NCI-H128 (cell line): ENCODE measurements around the gene SLC26A3.
A peak's percentile ranks its signal among the peaks of the same experiment; 100 is the strongest.

Experiments used
- DNase-seq: peaks from one replicate; lab custom pipeline; 2025; ENCODE audit not compliant: unreplicated experiment; lab: John Stamatoyannopoulos, UW

Gene SLC26A3

DNA sequence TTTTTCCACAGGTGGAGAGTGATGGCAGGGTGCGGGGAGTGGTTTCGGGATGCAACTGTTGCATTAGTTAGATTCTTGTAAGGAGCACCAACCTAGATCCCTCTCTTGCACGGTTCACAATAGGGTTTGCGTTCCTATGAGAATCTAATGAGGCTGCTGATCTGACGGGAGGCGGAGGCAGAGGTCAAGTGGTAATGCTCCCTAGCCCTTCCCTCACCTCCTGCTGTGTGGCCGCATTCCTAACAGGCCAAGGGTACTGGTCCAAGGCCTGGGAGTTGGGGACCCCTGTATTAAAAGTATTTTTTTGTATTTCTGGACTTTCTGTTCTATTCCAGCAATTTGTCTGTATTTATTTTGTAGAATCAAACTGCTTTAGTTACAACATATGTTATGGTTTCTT is 51.9 kb downstream of the SLC26A3 start:
- no peak for DNase-seq

- no peak for DNase-seq
Measured at GRCh38 chr7:107746006-107746405, 57.0 kb downstream of the SLC26A3 start.

GRCh38 chr7:107744345-107744750 is 58.7 kb downstream of the SLC26A3 start:
- no peak for DNase-seq

GRCh38 chr7:107743567-107744344 is 59.3 kb downstream of the SLC26A3 start, which contains the start of gene CBLL1:
Gene CBLL1 (plus strand): TSS chr7:107744142. CDS start chr7:107744164, 22 bp downstream.
- DNase-seq = peak; percentile 91

DNA sequence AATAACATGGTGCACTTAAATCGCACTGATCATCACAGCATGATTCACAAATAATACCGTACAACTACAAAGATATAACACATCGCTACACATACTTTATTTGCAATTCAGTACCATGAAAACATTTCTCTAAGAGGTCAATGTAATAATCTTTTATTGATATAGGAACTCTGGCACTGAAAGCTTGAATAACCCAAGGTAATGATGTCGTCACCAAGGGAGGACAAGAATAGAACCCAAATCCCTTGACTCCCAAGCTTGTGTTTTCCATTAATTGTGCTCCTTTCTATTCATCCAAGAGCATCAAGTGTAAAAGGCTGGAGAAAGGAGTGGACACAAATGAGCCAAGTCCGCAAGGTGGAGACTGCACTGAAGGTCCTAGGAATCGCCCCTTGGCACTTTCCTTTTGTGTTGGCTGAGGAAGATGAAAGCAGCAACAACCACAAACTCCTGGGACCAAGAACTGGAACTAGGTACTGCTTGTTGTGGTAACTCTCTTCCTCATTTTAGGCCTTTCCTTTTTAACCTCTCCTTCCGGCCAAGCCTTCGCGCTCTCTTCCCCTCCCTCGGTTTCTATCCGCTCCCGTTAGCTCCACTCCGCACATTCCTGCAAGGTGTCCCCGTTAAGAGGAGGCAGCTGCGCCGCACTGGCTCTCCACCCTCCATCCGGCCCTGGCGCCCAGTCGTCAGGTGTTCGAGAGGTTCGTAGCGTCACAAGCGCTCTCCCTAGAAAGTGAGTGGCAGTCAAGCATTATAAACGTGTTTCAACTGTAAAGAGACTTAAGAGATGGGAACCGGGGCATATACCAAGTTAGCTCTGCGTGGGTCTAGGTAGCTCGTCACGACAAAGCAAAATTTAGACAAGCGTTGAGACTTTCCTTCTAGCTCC is 60.1 kb downstream of the SLC26A3 start:
- peak; percentile 62 for DNase-seq

DNA sequence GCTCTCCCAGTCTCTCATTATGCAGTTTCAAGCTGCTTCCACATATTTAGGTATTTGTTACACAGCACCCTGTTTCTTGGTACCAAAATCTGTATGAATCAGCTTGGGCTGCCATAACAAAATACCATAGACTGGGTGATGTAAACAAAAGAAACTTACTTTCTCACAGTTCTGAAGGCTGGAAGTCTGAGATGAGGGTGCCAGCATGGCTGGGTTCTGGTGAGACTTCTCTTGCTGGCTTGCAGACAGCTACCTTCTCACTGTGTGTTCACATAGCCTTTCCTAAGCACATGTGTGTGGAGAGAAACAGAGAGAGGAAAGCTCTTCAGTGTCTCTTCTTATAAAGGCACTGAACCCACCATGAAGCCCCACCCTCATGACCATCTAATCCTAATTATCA is 74.7 kb downstream of the SLC26A3 start:
- DNase-seq = no peak

- DNase-seq = no peak
Measured at GRCh38 chr7:107726356-107727130, 76.5 kb downstream of the SLC26A3 start.

DNA sequence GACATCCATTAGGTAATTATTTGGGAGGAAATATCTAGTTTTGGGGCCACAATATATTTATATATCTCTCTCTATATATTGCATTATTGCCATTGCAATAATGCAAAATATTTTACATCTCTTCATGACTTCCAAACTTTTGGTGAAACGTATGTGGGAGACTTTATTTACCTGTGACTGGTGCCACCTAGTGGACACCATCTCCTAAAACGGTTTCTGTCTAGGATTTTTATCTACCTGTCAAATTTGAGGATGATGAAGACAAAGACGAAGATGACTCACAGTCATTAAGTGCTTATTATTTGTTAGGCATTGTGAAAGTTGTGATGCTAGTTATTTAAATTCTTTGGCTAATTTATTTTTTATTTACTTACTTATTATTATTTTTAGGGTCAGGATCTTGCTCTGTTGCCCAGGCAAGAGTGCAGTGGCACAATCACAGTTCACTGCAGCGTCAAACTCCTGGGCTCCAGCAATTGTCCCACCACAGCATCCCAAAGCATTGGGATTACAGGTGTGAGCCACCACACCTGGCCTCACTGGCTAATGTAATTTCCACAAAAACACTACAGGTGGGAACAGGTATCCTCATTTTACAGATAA is 77.8 kb downstream of the SLC26A3 start:
- no peak for DNase-seq

DNA sequence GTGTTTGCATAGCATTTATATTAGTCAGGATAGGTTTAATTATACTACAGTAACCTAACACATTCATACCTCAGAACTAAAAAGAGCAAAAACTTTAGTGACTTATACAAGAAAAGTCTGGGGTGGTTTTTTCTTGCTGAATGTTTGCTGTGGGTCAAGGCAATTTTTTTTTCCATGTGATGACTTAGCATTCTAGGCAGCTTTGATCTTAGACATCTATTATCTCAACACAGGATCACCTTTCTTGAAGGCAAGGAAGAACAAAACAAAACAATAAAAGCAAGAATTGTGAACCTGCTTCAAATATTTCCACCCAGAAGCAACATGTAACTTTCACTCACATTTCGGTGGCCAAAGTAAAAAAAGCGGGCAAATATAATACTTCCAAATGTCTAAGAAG is 79.8 kb downstream of the SLC26A3 start:
- DNase-seq = no peak

GRCh38 chr7:107721286-107721685 is 81.7 kb downstream of the SLC26A3 start:
- no peak for DNase-seq

GRCh38 chr7:107718456-107719193 is 84.4 kb downstream of the SLC26A3 start:
- no peak for DNase-seq

DNA sequence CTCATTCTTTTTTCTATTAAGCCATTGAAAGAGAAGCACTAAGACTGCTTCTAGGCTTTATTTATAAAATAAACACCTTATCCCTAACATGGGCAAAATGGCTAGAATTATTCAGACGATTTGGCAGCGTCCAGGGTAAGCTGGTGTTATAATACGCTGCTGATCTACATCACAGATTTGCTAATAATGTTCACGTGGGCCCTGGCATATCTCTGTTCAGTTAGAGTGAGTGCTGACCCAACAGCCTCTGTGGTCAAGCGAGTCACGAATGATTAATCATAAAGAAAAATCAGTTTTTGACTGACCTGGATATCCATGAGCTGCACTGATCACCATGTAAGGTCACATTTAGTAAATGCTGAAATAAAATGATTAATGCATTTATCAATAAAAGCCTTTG is 87.5 kb downstream of the SLC26A3 start:
- no peak for DNase-seq
